Measurements from ENCODE around the gene RGS3. TPM values are rescaled to one million over a fixed set of nuclear protein-coding genes. Genes with fewer than 3 reads are reported as not detected.
A peak's percentile ranks its signal among the peaks of the same experiment; 100 is the strongest.
"Not testable (repeated sequence)": the region's sequence is repeated elsewhere in the genome, so short reads cannot be mapped to it uniquely, and the experiment has no call there.

Gene RGS3
- total RNA-seq, 1 donor from 2014 or later, result 26.3 TPM

- peak overlapping the region; percentile 51 for H3K27ac Mint-ChIP-seq
- no peak for DNase-seq (ENCODE audit: low spot score in 2 of 2, unreplicated experiment in 2 of 2)
- TF ChIP-seq CTCF (IDR thresholded peaks at IDR 0.05; ENCODE audit: unreplicated experiment), result no peak
- H3K36me3 Mint-ChIP-seq, result no peaks in the 10 kb centered on the region
- H3K4me1 Mint-ChIP-seq, result peaks cover 28% of the 10 kb centered on the region
- H3K9me3 Mint-ChIP-seq, result peaks cover 2% of the 10 kb centered on the region
- no peaks in the 10 kb centered on the region for H3K27me3 Mint-ChIP-seq (ENCODE audit: low read depth)
- no peak overlapping the region for H3K4me3 Mint-ChIP-seq
Observed at GRCh38 chr9:113636165-113636564, 172.6 kb downstream of the RGS3 start.

GRCh38 chr9:113636693-113637092 is 173.2 kb downstream of the RGS3 start:
- H3K27ac Mint-ChIP-seq, result no peak overlapping the region
- H3K36me3 Mint-ChIP-seq, result no peaks in the 10 kb centered on the region
- TF ChIP-seq CTCF (IDR thresholded peaks at IDR 0.05; ENCODE audit: unreplicated experiment), result no peak
- H3K4me1 Mint-ChIP-seq, result peaks cover 28% of the 10 kb centered on the region
- no peaks in the 10 kb centered on the region for H3K27me3 Mint-ChIP-seq (ENCODE audit: low read depth)
- DNase-seq (ENCODE audit: low spot score in 2 of 2, unreplicated experiment in 2 of 2), result no peak
- peaks cover 7% of the 10 kb centered on the region for H3K9me3 Mint-ChIP-seq
- no peak overlapping the region for H3K4me3 Mint-ChIP-seq

- Mint-ChIP-seq H3K27me3 (ENCODE audit: low read depth) (no peaks in the 10 kb centered on the region), H3K36me3 (no peaks in the 10 kb centered on the region), H3K4me3 (no peak overlapping the region), H3K9me3 (peaks cover 15% of the 10 kb centered on the region), H3K4me1 (peaks cover 17% of the 10 kb centered on the region), H3K27ac (no peak overlapping the region)
- DNase-seq (ENCODE audit: low spot score in 2 of 2, unreplicated experiment in 2 of 2), result no peak
- TF ChIP-seq CTCF (IDR thresholded peaks at IDR 0.05; ENCODE audit: unreplicated experiment), result no peak
Observed at GRCh38 chr9:113638490-113638889, 175.0 kb downstream of the RGS3 start.

- Mint-ChIP-seq H3K4me3 (no peak overlapping the region), H3K36me3 (no peaks in the 10 kb centered on the region), H3K4me1 (peaks cover 16% of the 10 kb centered on the region), H3K9me3 (peaks cover 16% of the 10 kb centered on the region), H3K27ac (peak overlapping the region; percentile 28), H3K27me3 (ENCODE audit: low read depth) (no peaks in the 10 kb centered on the region)
- no peak for TF ChIP-seq CTCF (IDR thresholded peaks at IDR 0.05; ENCODE audit: unreplicated experiment)
- no peak for DNase-seq (ENCODE audit: low spot score in 2 of 2, unreplicated experiment in 2 of 2)
Observed at GRCh38 chr9:113638897-113639296, 175.4 kb downstream of the RGS3 start.

- not testable (repeated sequence) for DNase-seq (ENCODE audit: low spot score in 2 of 2, unreplicated experiment in 2 of 2); H3K27ac Mint-ChIP-seq; H3K36me3 Mint-ChIP-seq; H3K4me3 Mint-ChIP-seq; H3K27me3 Mint-ChIP-seq (ENCODE audit: low read depth)
- Mint-ChIP-seq H3K4me1 (peaks cover 13% of the 10 kb centered on the region), H3K9me3 (peaks cover 16% of the 10 kb centered on the region)
Observed at GRCh38 chr9:113639411-113639970, 176.0 kb downstream of the RGS3 start.

GRCh38 chr9:113640418-113640817 is 176.9 kb downstream of the RGS3 start:
- DNase-seq (ENCODE audit: low spot score in 2 of 2, unreplicated experiment in 2 of 2), result no peak
- Mint-ChIP-seq H3K9me3 (peaks cover 16% of the 10 kb centered on the region), H3K27me3 (ENCODE audit: low read depth) (no peaks in the 10 kb centered on the region), H3K27ac (no peak overlapping the region), H3K4me1 (peaks cover 8% of the 10 kb centered on the region), H3K4me3 (no peak overlapping the region), H3K36me3 (no peaks in the 10 kb centered on the region)
- no peak for TF ChIP-seq CTCF (IDR thresholded peaks at IDR 0.05; ENCODE audit: unreplicated experiment)
